GM23248 (cell line): ENCODE measurements around the gene CHTF18. TPM values are rescaled to one million over a fixed set of nuclear protein-coding genes. Genes with fewer than 3 reads are reported as not detected.

Experiments
- DNase-seq: peaks from one replicate; pipeline ENCODE4 v3.0.0-alpha.2; 2015
- H2AFZ ChIP-seq: fragments of 200-600 bp; sonication (generic); 2 replicates; pipeline ENCODE4 v1.6.1; 2016; ENCODE audit warnings: antibody characterized with exemption
- H3F3A ChIP-seq: fragments of 200-600 bp; sonication (generic); 2 replicates; pipeline ENCODE4 v1.6.1; 2016; ENCODE audit warnings: mild to moderate bottlenecking, antibody characterized with exemption, mixed run types; ENCODE audit not compliant: insufficient read depth
- H3K27ac ChIP-seq: fragments of 200-600 bp; sonication (generic); 2 replicates; pipeline ENCODE4 v1.5.1; 2016; ENCODE audit warnings: mild to moderate bottlenecking
- H3K27me3 ChIP-seq: fragments of 200-600 bp; sonication (generic); replicated peaks from 2 replicates; pipeline ENCODE4 v1.6.1; 2016; ENCODE audit warnings: mild to moderate bottlenecking; ENCODE audit not compliant: insufficient read depth
- H3K36me3 ChIP-seq: fragments of 200-600 bp; sonication (generic); 2 replicates; pipeline ENCODE4 v1.6.1; 2016; ENCODE audit warnings: low read depth, mild to moderate bottlenecking
- H3K4me1 ChIP-seq: fragments of 200-600 bp; sonication (generic); 2 replicates; pipeline ENCODE4 v1.6.1; 2016; ENCODE audit warnings: mild to moderate bottlenecking; ENCODE audit not compliant: insufficient read depth
- H3K4me2 ChIP-seq: fragments of 200-600 bp; sonication (generic); one replicate; pipeline ENCODE4 v1.6.1; 2016; ENCODE audit warnings: mild to moderate bottlenecking; ENCODE audit not compliant: unreplicated experiment
- H3K4me3 ChIP-seq: fragments of 200-600 bp; sonication (generic); 2 replicates; pipeline ENCODE4 v1.5.1; 2016; ENCODE audit warnings: mild to moderate bottlenecking
- H3K79me2 ChIP-seq: fragments of 200-600 bp; sonication (generic); 2 replicates; pipeline ENCODE4 v1.6.1; 2016; ENCODE audit warnings: mild to moderate bottlenecking; ENCODE audit not compliant: insufficient read depth
- H3K9ac ChIP-seq: fragments of 200-600 bp; sonication (generic); 2 replicates; pipeline ENCODE4 v1.6.1; 2016; ENCODE audit warnings: mild to moderate bottlenecking
- H3K9me2 ChIP-seq: fragments of 200-600 bp; sonication (generic); 2 replicates; pipeline ENCODE4 v1.6.1; 2016; ENCODE audit warnings: mixed run types, mild to moderate bottlenecking, moderate library complexity; ENCODE audit not compliant: insufficient read depth
- H3K9me3 ChIP-seq: fragments of 200-600 bp; sonication (generic); one replicate; pipeline ENCODE4 v1.6.1; 2017; ENCODE audit warnings: low read depth
- H4K20me1 ChIP-seq: fragments of 200-600 bp; sonication (generic); 2 replicates; pipeline ENCODE4 v1.6.0; 2016; ENCODE audit not compliant: insufficient read depth
- EZH2 ChIP-seq: fragments of 200-600 bp; sonication (generic); IDR thresholded peaks from 2 replicates; pipeline ENCODE4 v1.6.1; 2018; ENCODE audit warnings: antibody characterized with exemption, mild to moderate bottlenecking; ENCODE audit not compliant: insufficient read depth, poor library complexity, severe bottlenecking
- EZH2phosphoT487 ChIP-seq: fragments of 200-600 bp; sonication (generic); IDR thresholded peaks from 2 replicates; pipeline ENCODE4 v1.6.1; 2018; ENCODE audit warnings: antibody characterized with exemption, moderate library complexity, mild to moderate bottlenecking, low read depth; ENCODE audit not compliant: insufficient read depth
- WGBS, 2 experiments: methylation state at CpG; one replicate each; pipeline ENCODE4 v1.1.6; 2015 to 2017; ENCODE audit warnings: low lambda C conversion rate in 2 of 2, low coverage in 1 of 2; ENCODE audit errors: missing lambda C conversion rate in 2 of 2; 5-methylcytosine and 5-hydroxymethylcytosine counted together
- in situ Hi-C: fragments of 300-500 bp; cut with MboI; formaldehyde crosslinking; loops from 2 replicates; pipeline ENCODE4 v1.15.0; 2020
- polyA plus RNA-seq: library from polyadenylated mRNA; unstranded; fragments of >200 nt; fragmentation: Nextera tagmentation; extraction: Ambion mirVana; gene quantifications from 2 replicates; pipeline ENCODE4 v1.2.1, GENCODE V29; 2016
- total RNA-seq: library from RNA; depleted of rRNA; stranded (reverse); fragments of >200 nt; shearing (Covaris generic); gene quantifications from 2 replicates; pipeline ENCODE4 v1.2.3, GENCODE V29; 2014

CHTF18 gene
- total and polyA plus RNA-seq, 2 experiments from 2014 or later = 8.8 to 13.1 TPM

- no peak overlapping the region for H3K27ac ChIP-seq
- no peaks in the 10 kb centered on the region for H3K27me3 ChIP-seq
- no peak overlapping the region for H3K4me3 ChIP-seq
- WGBS, 2 experiments = 60 to 67% methylated on average over 1 to 13 of the region's 13 CpGs
- peaks cover 11% of the 10 kb centered on the region for H3K4me1 ChIP-seq
- H3K9me2 ChIP-seq = no peaks in the 10 kb centered on the region
- H3K9me3 ChIP-seq = no peaks in the 10 kb centered on the region
- no peaks in the 10 kb centered on the region for H3K36me3 ChIP-seq
- no peaks in the 10 kb centered on the region for H4K20me1 ChIP-seq
- in situ Hi-C loops = no loop called here
- TF ChIP-seq EZH2phosphoT487 (no peak), EZH2 (no peak)
- H3F3A ChIP-seq = peaks cover 8% of the 10 kb centered on the region
- no peak overlapping the region for H3K9ac ChIP-seq
- no peak overlapping the region for H2AFZ ChIP-seq
- no peaks in the 10 kb centered on the region for H3K79me2 ChIP-seq
- H3K4me2 ChIP-seq = no peak overlapping the region
- DNase-seq = no peak
Measured at GRCh38 chr16:746637-747036, 41.8 kb upstream of the CHTF18 start.

DNA sequence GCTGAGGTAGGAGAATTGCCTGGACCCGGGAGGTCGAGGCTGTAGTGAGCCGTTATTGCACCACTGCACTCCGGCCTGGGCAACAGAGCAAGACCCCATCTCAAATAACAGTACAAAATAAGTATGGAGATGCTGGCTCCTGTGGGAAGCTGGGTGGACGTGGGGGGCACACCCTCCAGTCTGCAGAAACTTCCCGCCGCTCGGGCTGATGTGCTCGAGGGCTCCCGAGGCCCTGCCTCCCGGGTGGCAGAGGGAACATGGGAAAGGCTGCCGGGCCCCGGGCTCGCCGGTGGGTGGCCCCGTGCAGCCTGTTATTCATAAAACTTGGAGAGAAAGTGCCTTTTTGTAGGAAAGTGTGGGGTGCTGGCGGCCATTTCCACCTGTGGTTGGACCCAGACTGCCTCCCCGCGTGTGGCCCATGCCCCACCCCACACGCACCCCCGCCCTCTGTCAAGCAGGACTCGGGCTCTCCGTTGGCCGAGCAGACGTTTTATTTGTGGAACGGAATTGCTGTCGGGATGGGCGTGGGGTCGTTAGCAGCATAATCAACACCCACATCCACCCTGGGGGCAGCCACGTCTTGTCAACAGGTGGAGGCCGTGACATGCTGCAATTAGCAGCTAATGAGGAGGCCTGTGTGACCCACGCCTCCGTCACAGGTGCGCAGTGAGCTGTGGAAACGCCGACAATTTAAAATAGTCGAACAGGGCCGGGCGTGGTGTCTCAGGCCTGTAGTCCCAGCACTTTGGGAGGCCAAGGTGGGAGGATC, 40.3 kb upstream of the CHTF18 start:
- WGBS, 2 experiments = 77% methylated on average over 38 to 39 of the region's 39 CpGs
- Histone ChIP-seq H3K9me3 (no peaks in the 10 kb centered on the region), H3K9me2 (no peaks in the 10 kb centered on the region), H3K4me2 (no peak overlapping the region), H3K9ac (no peak overlapping the region), H3K79me2 (no peaks in the 10 kb centered on the region), H3K27ac (no peak overlapping the region), H3F3A (peaks cover 8% of the 10 kb centered on the region), H3K4me3 (no peak overlapping the region), H3K36me3 (no peaks in the 10 kb centered on the region), H2AFZ (no peak overlapping the region), H4K20me1 (no peaks in the 10 kb centered on the region), H3K27me3 (peaks cover 5% of the 10 kb centered on the region; the same call in 1 of the 2 replicates), H3K4me1 (peaks cover 11% of the 10 kb centered on the region)
- TF ChIP-seq EZH2phosphoT487 (no peak), EZH2 (no peak)
- in situ Hi-C loops = no loop called here
- DNase-seq = no peak

DNA sequence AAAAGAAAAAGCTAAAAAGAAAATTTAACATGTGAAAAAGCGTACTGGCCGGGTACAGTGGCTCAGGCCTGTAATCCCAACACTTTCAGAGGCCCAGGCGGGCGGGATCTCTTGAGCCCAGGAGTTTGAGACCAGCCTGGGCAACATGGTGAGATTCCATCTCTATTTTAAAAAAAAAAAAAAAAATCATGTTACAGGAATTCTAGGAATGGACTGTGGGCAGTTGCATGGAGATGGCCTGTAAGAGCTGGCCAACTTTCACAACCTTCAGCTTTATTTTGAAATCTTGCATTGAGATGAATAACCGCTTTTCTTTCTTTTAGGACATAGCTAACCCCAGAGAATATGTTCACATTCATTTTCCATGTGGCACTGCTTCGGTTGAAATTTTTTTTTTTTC, 39.4 kb upstream of the CHTF18 start:
- peaks cover 5% of the 10 kb centered on the region; the same call in 1 of the 2 replicates for H3K27me3 ChIP-seq
- no peaks in the 10 kb centered on the region for H3K9me2 ChIP-seq
- no peak overlapping the region for H3K4me3 ChIP-seq
- WGBS, 2 experiments = 67 to 69% methylated on average over 6 of the region's 6 CpGs
- H3K4me2 ChIP-seq = peak overlapping the region; percentile 66
- peaks cover 11% of the 10 kb centered on the region for H3K4me1 ChIP-seq
- H3K9ac ChIP-seq = no peak overlapping the region
- in situ Hi-C loops = no loop called here
- no peaks in the 10 kb centered on the region for H3K79me2 ChIP-seq
- no peaks in the 10 kb centered on the region for H4K20me1 ChIP-seq
- peak; percentile 91 for DNase-seq
- H3F3A ChIP-seq = peaks cover 8% of the 10 kb centered on the region
- no peaks in the 10 kb centered on the region for H3K36me3 ChIP-seq
- TF ChIP-seq EZH2 = no peak
- TF ChIP-seq EZH2phosphoT487 = no peak
- no peak overlapping the region for H2AFZ ChIP-seq
- H3K9me3 ChIP-seq = no peaks in the 10 kb centered on the region
- H3K27ac ChIP-seq = peak overlapping the region; percentile 72

GRCh38 chr16:750485-750884, 37.9 kb upstream of the CHTF18 start:
- Histone ChIP-seq H3K4me2 (no peak overlapping the region), H3K4me1 (peaks cover 11% of the 10 kb centered on the region), H3K27me3 (peaks cover 5% of the 10 kb centered on the region; the same call in 1 of the 2 replicates), H3F3A (peaks cover 8% of the 10 kb centered on the region), H3K9ac (no peak overlapping the region), H2AFZ (no peak overlapping the region), H3K36me3 (no peaks in the 10 kb centered on the region), H3K79me2 (no peaks in the 10 kb centered on the region), H3K4me3 (no peak overlapping the region), H3K9me2 (no peaks in the 10 kb centered on the region), H3K27ac (no peak overlapping the region), H4K20me1 (no peaks in the 10 kb centered on the region), H3K9me3 (no peaks in the 10 kb centered on the region)
- no peak for DNase-seq
- no peak for TF ChIP-seq EZH2phosphoT487
- no peak for TF ChIP-seq EZH2
- 37 to 41% methylated on average over 9 of the region's 9 CpGs for WGBS, 2 experiments
- in situ Hi-C loops = no loop called here
